Activated CD4-positive, alpha-beta T cell treated with anti-CD3 and anti-CD28 coated beads for 4 hours (primary cell): ENCODE results near the gene MAMSTR.
A peak's percentile ranks its signal among the peaks of the same experiment; 100 is the strongest.
"Not testable (repeated sequence)": the region's sequence is repeated elsewhere in the genome, so short reads cannot be mapped to it uniquely, and the experiment has no call there.

Experiments used
- DNase-seq, 2 donors: peaks; one replicate each; pipeline ENCODE4 v3.0.0-alpha.2; 2020

Gene MAMSTR

GRCh38 chr19:48685583-48685982, 33.9 kb downstream of the MAMSTR start:
- DNase-seq, result no peak

- no peak for DNase-seq
These were observed 36.2 kb downstream of the MAMSTR start for GRCh38 chr19:48683349-48683748.

- no peak for DNase-seq
These were observed 38.4 kb downstream of the MAMSTR start for GRCh38 chr19:48681127-48681470.

DNA sequence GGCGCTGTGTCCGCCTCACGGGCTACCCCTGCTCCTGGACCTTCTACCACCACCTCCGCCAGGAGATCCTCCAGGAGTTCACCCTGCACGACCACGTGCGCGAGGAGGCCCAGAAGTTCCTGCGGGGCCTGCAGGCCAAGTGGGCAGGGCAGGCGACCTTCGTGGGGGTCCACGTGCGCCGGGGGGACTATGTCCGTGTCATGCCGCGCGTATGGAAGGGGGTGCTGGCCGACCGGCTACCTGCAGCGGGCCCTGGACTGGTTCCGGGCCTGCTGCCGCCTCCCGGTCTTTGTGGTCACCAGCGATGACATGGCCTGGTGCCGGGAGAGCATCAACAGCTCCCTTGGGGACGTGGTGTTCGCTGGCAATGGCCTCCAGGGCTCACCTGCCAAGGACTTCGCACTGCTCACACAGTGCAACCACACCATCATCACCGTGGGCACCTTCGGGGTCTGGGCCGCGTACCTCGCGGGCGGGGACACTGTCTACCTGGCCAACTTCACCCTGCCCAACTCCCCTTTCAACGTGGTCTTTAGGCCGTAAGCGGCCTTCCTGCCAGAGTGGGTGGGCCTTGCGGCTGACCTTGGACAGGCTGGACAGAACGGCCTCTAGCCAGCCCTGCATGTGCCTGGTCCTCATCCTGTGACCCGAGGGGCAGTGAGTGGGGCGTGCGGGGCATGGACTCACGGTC, 38.9 kb downstream of the MAMSTR start:
- DNase-seq, result no peak

- not testable (repeated sequence) for DNase-seq
These were observed 39.5 kb downstream of the MAMSTR start for GRCh38 chr19:48680006-48680405.

DNA sequence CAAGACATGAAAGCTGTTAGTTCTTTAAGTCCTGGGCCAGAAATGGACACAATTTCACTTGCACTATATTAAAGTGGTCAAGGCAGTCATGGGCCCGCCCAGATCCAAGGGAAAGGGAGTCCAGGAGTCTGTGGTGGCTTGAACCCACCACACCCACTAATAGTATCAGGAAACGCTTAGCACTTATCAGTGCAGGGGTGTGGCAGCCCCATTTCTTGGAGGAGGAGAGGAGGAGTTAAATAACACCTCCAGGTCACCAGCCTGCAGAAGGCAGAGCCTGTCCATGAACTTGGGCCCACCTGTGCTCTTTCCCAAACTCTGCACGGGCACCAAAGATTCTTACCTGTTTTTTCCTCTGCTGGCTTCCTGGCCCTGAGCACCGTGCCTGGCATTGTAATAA, 41.3 kb downstream of the MAMSTR start:
- DNase-seq, result no peak

DNA sequence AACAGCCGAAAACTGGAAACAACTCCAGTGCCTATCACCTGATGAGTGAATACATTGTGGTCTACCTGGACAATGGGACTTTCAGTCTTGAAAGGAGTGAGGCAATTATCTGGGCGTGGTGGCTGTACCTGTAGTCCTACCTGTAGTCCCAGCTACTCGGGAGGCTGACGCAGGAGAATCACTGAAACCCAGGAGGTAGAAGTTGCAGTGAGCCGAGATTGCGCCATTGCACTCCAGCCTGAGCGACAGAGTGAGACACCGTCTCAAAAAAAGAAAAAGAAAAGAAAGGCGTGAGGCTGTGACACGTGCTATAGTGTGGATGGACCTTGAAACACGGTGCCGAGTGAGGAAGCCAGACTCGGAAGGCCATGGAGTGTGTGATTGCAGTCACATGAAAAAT, 42.6 kb downstream of the MAMSTR start:
- DNase-seq, result no peak

- no peak for DNase-seq
These were observed 43.0 kb downstream of the MAMSTR start for GRCh38 chr19:48676487-48676886.

DNA sequence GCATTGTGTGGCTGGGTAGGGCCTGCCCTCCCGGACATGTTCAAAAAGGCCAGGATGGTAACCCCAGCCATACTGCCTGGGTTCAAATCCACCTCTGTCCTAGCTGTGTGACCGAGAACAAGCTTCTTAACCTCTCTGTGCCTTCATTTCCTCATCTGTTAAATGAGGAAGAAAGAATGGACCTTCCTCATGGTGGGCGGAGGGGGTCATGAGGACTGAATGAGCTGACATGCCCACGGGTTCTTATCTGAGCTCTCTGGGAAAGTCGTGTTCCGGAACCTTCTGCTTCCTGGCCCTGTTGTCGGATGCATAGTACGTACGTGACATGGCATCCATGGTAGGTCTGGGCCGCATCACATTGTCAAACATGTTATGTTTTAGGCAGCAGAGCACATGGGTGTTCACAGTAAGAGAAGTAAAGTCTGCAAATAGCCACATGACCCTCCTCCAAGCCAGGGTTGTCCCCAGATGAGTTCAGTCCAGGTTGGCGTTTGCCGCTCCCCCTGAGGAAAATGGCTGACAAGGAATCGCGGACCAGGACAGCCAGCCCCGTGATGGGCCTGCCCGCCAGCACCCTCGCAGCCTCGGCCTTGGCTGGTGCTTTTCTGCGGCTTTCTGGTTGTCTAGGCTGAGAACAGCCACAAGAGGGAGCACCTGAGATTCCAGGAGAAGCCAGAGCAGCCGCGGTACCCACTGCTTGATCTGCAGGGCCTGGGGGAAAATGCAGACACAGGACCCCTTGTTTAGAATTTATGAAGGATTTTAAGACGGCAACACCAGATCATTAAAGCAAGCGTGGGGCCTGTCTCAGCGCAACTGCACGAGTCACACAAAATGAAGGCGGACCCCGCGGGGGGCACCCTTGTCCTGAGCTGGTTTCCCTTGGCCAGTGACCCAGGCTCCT, 44.4 kb downstream of the MAMSTR start:
- peak; percentile 67 to 79 for DNase-seq

DNA sequence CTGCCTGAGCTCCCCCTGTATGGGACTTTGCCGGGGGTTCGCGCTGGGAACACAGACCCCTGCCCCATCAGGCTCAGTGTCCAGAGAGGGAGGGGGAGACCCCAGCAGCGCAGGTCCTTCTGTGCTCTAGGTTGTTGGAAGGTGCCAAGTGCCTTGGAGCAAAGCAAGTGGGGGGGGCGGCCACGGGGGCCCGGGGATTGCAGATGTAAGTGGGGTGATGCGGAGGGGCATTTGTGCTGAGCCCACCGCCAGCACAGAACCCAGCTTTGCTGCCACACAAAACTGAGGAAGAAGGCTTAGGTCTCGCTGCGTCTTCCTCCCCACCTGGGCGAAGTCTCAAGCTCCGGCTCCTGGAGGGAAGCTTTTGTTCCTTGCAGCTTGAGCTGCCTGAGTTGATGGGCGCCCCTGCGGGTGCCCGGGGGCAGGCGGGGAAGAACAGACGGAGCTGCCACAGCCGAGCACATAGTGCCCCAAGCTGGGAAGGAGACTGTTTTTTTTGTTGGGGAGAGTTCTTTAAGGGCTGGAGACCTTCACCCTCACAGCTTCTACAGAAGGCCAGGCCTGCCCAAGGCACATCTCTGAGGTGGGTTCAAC, 45.2 kb downstream of the MAMSTR start:
- DNase-seq, result no peak

DNA sequence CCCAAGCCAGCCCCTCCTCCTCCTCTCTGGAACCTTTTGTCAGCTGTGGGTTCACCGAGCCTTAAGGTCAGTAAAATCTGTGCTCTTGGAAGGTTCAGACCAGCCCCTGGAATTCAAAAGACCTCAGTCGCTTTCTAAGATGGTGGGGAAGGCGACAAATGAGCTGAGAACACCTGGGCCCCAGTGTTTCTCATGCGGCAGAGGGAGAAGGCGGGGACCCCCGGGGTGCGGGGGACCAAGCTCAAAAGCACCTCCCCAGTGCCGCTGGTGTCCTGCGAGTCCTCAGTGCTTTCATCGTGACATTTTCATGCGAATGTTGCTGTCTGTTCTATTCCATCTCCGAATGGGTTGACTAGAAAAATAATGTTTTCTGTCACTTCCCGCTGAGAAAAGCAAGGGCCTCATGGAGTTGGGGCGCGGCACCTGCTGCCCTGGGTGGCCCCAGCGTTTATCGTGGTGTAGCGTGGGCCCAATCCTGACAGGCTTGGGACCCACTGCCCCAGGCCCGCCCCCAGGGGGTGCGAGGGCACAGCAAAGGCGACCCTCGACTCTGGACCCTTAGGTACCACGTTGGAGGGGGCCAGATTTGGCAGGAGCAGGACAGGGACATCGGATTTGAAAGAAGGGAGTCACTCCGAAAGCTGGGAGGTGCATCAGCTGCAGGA, 46.0 kb downstream of the MAMSTR start:
- no peak for DNase-seq

DNA sequence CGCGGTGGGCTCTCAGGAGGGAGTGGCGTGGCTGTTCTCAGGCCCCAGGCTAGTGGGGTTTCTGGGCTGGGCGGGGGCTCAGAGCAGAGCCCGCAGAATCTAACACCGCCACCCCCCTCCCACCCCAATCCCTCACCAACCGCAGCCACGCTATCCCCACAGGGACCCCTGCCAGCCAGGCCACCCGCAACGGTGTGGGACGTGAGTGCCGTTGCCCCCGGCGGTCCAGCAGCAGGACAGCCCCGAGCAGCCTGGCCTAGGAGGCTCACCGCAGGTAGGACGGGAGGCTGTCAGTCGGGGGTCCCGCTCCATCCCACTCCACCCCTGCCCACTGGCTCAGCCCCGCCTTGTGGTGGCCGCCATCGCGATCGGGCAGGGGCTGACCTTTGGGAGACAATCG, 46.5 kb downstream of the MAMSTR start, which contains the start of gene NTN5:
TSS of gene NTN5 (minus strand) at position 24 of the 400 bp plus-strand sequence. CDS start 2,031 bp downstream, outside the sequence.
- no peak for DNase-seq

- DNase-seq, result no peak
These were observed 48.0 kb downstream of the MAMSTR start for GRCh38 chr19:48671446-48671995.

DNA sequence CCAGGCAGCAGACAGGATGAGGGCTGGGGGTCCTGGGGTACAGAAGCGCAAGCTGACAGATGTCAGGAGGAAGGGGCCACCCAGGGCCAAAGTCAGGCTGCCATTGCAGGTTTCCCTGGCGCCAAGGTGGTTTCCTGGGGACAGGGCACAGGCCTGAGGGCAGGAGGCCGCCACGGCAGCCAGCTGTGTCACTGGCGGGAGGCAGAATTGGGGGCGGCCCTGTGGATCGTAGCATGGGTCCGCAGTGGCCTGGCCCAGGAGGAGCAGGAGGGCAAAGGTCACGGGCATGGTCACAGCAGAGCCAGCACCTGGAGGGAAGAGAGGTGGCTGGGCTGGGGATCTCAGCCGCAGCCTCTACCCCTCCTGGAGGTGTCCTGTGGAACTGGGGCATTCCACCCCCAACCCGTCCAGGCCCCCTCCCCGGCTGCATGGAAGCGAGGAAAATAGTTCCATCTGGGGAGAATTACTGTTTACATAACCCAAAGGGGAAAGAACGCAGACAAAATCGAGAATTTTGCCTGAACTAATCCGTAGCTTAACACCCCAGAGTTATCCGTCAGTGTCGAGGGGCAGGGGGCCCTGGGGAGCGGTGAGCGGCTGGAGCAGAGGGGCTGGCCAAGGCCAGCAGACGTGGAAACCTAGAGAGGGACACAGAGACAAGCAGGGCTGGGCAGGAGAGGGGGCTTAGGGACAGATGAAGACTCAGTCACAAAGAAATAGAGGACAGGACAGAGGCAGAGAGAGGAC, 48.7 kb downstream of the MAMSTR start:
- no peak for DNase-seq

GRCh38 chr19:48669903-48670668, 49.4 kb downstream of the MAMSTR start:
- no peak for DNase-seq

DNA sequence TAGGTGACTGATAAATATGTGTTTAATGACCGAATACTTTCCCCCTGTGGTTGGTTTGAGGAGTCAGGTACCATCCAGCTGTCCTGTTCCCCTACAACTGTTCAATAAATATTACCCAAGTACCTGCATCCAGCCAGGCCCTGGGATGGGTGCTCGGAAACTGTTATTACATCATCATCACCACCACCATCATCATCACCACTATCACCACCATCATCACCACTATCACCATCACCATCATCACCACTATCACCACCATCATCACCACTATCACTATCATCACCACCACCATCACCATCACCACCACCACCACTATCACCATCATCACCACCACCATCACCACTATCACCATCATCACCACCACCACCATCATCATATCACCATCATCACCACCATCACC, 50.8 kb downstream of the MAMSTR start:
- no peak for DNase-seq

DNA sequence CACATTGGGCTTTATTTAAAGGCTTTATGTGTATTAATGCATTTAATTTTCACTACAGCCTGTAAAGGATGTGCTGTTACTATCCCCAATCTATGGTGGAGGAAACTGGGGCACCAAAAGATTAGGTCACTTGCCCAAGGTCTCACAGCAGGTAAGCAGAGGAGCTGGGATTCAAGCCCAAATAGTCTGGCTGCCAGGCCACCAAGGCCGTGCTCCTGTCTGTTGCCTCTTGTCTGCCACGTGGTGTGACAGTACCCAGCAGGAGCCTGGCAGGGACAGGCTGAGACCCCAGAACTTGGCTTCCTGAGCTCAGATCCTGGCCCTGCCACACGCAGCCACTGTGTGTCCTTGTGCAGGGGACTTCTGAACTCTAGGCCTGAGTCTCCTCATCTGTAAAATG, 51.2 kb downstream of the MAMSTR start:
- no peak for DNase-seq

- no peak for DNase-seq
These were observed 53.7 kb downstream of the MAMSTR start for GRCh38 chr19:48665786-48666185.

DNA sequence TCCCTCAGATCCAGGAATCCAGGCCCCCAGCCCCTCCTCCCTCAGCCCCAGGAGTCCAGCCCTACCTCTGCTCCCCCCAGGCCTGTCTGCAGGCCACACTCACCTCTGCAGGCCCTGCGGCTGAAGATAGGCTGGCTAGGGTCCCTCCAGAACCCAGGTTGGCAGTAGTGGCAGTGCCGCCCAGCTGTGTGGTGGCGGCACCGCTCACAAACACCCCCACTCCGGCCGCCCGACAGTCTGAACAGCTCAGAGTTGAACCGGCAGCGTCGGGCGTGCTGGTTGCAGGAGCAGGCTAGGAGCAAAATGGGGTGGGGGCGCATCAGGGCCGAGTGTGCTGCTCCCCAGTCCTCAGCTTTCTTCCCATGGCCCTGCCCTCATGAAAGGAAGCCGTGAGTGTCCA, 55.0 kb downstream of the MAMSTR start:
- no peak for DNase-seq

GRCh38 chr19:48663667-48664066, 55.9 kb downstream of the MAMSTR start:
- no peak for DNase-seq
